Parathyroid adenoma (tissue), 2 donors: Measurements from ENCODE around the gene SIGLEC7.

ENCODE experiments used
- H2AFZ ChIP-seq: fragments of 300-600 bp; sonication (generic); one replicate; pipeline ENCODE4 v1.7.0; 2017; ENCODE audit warnings: antibody characterized with exemption, mild to moderate bottlenecking
- H3K27ac ChIP-seq: fragments of 300-600 bp; sonication (generic); one replicate; pipeline ENCODE4 v1.7.0; 2017
- H3K27me3 ChIP-seq: fragments of 300-600 bp; sonication (generic); one replicate; pipeline ENCODE4 v1.7.0; 2017; ENCODE audit warnings: low read length; ENCODE audit not compliant: control insufficient read depth, insufficient read depth
- H3K36me3 ChIP-seq: fragments of 300-600 bp; sonication (generic); one replicate; pipeline ENCODE4 v1.7.0; 2017; ENCODE audit warnings: low read length; ENCODE audit not compliant: control insufficient read depth, insufficient read depth
- H3K4me1 ChIP-seq: fragments of 300-600 bp; sonication (generic); one replicate; pipeline ENCODE4 v1.7.0; 2017; ENCODE audit warnings: control low read depth
- H3K4me2 ChIP-seq: fragments of 300-600 bp; sonication (generic); one replicate; pipeline ENCODE4 v1.7.0; 2017; ENCODE audit warnings: low read length
- H3K4me3 ChIP-seq: fragments of 300-600 bp; sonication (generic); one replicate; pipeline ENCODE4 v1.7.0; 2017; ENCODE audit warnings: low read depth, low read length
- H3K79me2 ChIP-seq: fragments of 300-600 bp; sonication (generic); one replicate; pipeline ENCODE4 v1.7.0; 2017; ENCODE audit warnings: control low read depth
- H3K9ac ChIP-seq: fragments of 300-600 bp; sonication (generic); one replicate; pipeline ENCODE4 v1.7.0; 2017; ENCODE audit warnings: mild to moderate bottlenecking
- H3K9me3 ChIP-seq: fragments of 300-600 bp; sonication (generic); one replicate; pipeline ENCODE4 v1.7.0; 2017; ENCODE audit warnings: low read length; ENCODE audit not compliant: control insufficient read depth
- CTCF ChIP-seq: fragments of 300-600 bp; sonication (generic); IDR thresholded peaks from one replicate; pipeline ENCODE4 v1.7.0; 2017; ENCODE audit warnings: antibody characterized with exemption, mild to moderate bottlenecking
- donor health status: primary hyperparathyroidism.

Gene SIGLEC7

GRCh38 chr19:51135986-51136762 lies 5.9 kb upstream of the SIGLEC7 start:
- Histone ChIP-seq H3K9ac (no peak overlapping the region), H2AFZ (peak overlapping the region; percentile 62), H3K4me1 (peaks cover 25% of the 10 kb centered on the region), H3K4me2 (no peak overlapping the region), H3K27me3 (no peaks in the 10 kb centered on the region), H3K79me2 (no peaks in the 10 kb centered on the region), H3K27ac (peak overlapping the region; percentile 91), H3K36me3 (no peaks in the 10 kb centered on the region), H3K4me3 (no peak overlapping the region), H3K9me3 (no peaks in the 10 kb centered on the region)
- TF ChIP-seq CTCF, result no peak

GRCh38 chr19:51136851-51137551 lies 5.1 kb upstream of the SIGLEC7 start:
- Histone ChIP-seq H3K79me2 (no peaks in the 10 kb centered on the region), H3K27me3 (no peaks in the 10 kb centered on the region), H3K9me3 (no peaks in the 10 kb centered on the region), H3K4me2 (no peak overlapping the region), H3K27ac (peak overlapping the region; percentile 91), H2AFZ (peak overlapping the region; percentile 62), H3K4me3 (no peak overlapping the region), H3K4me1 (peaks cover 26% of the 10 kb centered on the region), H3K9ac (no peak overlapping the region), H3K36me3 (no peaks in the 10 kb centered on the region)
- no peak for TF ChIP-seq CTCF

GRCh38 chr19:51137792-51138425 lies 4.2 kb upstream of the SIGLEC7 start:
- Histone ChIP-seq H3K4me1 (peaks cover 32% of the 10 kb centered on the region), H3K79me2 (no peaks in the 10 kb centered on the region), H3K27me3 (no peaks in the 10 kb centered on the region), H3K4me2 (no peak overlapping the region), H3K9ac (no peak overlapping the region), H3K27ac (peak overlapping the region; percentile 91), H3K4me3 (no peak overlapping the region), H3K9me3 (no peaks in the 10 kb centered on the region), H2AFZ (no peak overlapping the region), H3K36me3 (no peaks in the 10 kb centered on the region)
- TF ChIP-seq CTCF, result no peak

- Histone ChIP-seq H3K9me3 (no peaks in the 10 kb centered on the region), H3K27me3 (no peaks in the 10 kb centered on the region), H2AFZ (no peak overlapping the region), H3K9ac (no peak overlapping the region), H3K4me3 (no peak overlapping the region), H3K27ac (peak overlapping the region; percentile 4), H3K79me2 (no peaks in the 10 kb centered on the region), H3K4me2 (no peak overlapping the region), H3K36me3 (no peaks in the 10 kb centered on the region), H3K4me1 (peaks cover 38% of the 10 kb centered on the region)
- no peak for TF ChIP-seq CTCF
Measured at GRCh38 chr19:51138549-51138979, 3.5 kb upstream of the SIGLEC7 start.
